CD4-positive, alpha-beta memory T cell (primary cell): ENCODE results near the gene ING4. TPM values are rescaled to one million over a fixed set of nuclear protein-coding genes. Genes with fewer than 3 reads are reported as not detected.

Experiments
- CTCF ChIA-PET: fragments of 350-600 bp; sonication (Branson Sonifier 250); formaldehyde crosslinking; loops from one replicate; lab custom pipeline; 2021; ENCODE audit warnings: inconsistent platforms; ENCODE audit not compliant: partially characterized antibody; lab: Charles Lee
- POLR2A ChIA-PET: fragments of 350-600 bp; sonication (Branson Sonifier 250); formaldehyde crosslinking; loops from one replicate; lab custom pipeline; 2021; ENCODE audit not compliant: partially characterized antibody; lab: Charles Lee
- DNase-seq, 5 donors: peaks; one replicate each; pipeline versions ENCODE4 v3.0.0 to v3.0.0-alpha.2; 2020 to 2022; ENCODE audit warnings: mixed read lengths in 1 of 5
- H3K27ac ChIP-seq: one replicate; pipeline ENCODE4 v1.7.0; 2013; ENCODE audit warnings: low read depth, low read length
- H3K27me3 ChIP-seq: 2 replicates; pipeline ENCODE4 v1.7.0; 2013; ENCODE audit warnings: mild to moderate bottlenecking, low read length, moderate library complexity; ENCODE audit not compliant: insufficient read depth
- H3K36me3 ChIP-seq: 2 replicates; pipeline ENCODE4 v1.7.0; 2013; ENCODE audit warnings: mild to moderate bottlenecking, low read length, moderate library complexity; ENCODE audit not compliant: insufficient read depth
- H3K4me1 ChIP-seq: 2 replicates; pipeline ENCODE4 v1.7.0; 2013; ENCODE audit warnings: mild to moderate bottlenecking, low read length, moderate library complexity; ENCODE audit not compliant: insufficient read depth
- H3K4me3 ChIP-seq, 2 donors: one replicate each; pipeline ENCODE4 v1.7.0; 2013; ENCODE audit warnings: low read length in 2 of 2, mild to moderate bottlenecking in 1 of 2
- H3K9me3 ChIP-seq, 2 donors: one replicate each; pipeline ENCODE4 v1.7.0; 2013; ENCODE audit warnings: low read length in 2 of 2, control low read depth in 1 of 2; ENCODE audit not compliant: control insufficient read depth in 1 of 2
- H3K27ac Mint-ChIP-seq, 7 donors: one replicate each; pipeline ENCODE4 v1.8.0; 2020 to 2021; ENCODE audit warnings: mixed read lengths in 7 of 7, mild to moderate bottlenecking in 6 of 7, inconsistent platforms in 3 of 7, moderate library complexity in 3 of 7
- H3K27me3 Mint-ChIP-seq, 2 donors: one replicate each; pipeline ENCODE4 v1.8.0; 2020 to 2021; ENCODE audit warnings: mixed read lengths in 2 of 2
- H3K36me3 Mint-ChIP-seq, 2 donors: one replicate each; pipeline ENCODE4 v1.8.0; 2020 to 2021; ENCODE audit warnings: mixed read lengths in 2 of 2, inconsistent platforms in 1 of 2, mild to moderate bottlenecking in 1 of 2
- H3K4me1 Mint-ChIP-seq, 4 donors: one replicate each; pipeline ENCODE4 v1.8.0; 2020 to 2021; ENCODE audit warnings: mixed read lengths in 4 of 4, mild to moderate bottlenecking in 1 of 4
- H3K4me3 Mint-ChIP-seq, 8 donors: one replicate each; pipeline ENCODE4 v1.8.0; 2020 to 2021; ENCODE audit warnings: mixed read lengths in 8 of 8, mild to moderate bottlenecking in 7 of 8, moderate library complexity in 6 of 8, inconsistent platforms in 3 of 8
- H3K9me3 Mint-ChIP-seq, 8 donors: one replicate each; pipeline ENCODE4 v1.8.0; 2020 to 2021; ENCODE audit warnings: mixed read lengths in 8 of 8, mild to moderate bottlenecking in 5 of 8, inconsistent platforms in 3 of 8, moderate library complexity in 1 of 8
- intact Hi-C: fragments of 100-400 bp; cut with micrococcal nuclease; formaldehyde crosslinking; loops from one replicate; pipeline ENCODE4 v1.15.1; 2023
- polyA plus RNA-seq, 2 donors: library from polyadenylated mRNA; unstranded; fragments of 300-500 nt; fragmentation: Illumina TruSeq; gene quantifications; one replicate each; pipeline ENCODE4 v1.2.3, GENCODE V29; 2021
- total RNA-seq, 2 experiments: library from RNA; stranded (reverse); gene quantifications; one replicate each; pipeline ENCODE4 v1.2.3, GENCODE V29; 2021

Gene ING4
- total and polyA plus RNA-seq, 4 experiments from 2014 or later: 73.0 to 122 (median 82.9) TPM

DNA sequence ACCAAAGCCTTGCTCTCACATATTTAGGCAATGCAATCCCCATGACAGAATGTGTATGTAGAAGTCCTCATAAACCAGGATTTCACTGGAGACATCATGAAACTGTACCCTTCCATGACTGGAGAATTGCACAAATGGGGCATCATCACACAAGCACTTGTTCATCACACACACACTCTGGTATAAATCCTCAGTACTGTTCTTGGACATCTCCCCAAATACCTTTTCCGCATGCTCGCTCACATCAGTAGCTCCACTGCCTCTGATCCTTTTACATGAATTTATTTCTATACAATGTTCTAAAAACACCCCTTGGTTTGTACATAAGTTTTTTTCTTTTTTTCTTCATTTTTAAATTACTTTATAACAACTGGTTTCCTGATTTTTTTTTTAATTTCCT is 3.3 kb upstream of the ING4 start:
- no peak overlapping the region for H3K27ac ChIP-seq
- Mint-ChIP-seq H3K4me1 (peaks cover 14 to 33% (median 20%) of the 10 kb centered on the region in 4 donors), H3K36me3 (peaks cover 30 to 55% of the 10 kb centered on the region in 2 donors), H3K27ac (peak overlapping the region in 3 of 7 donors; percentile 10 to 89 (median 63)), H3K4me3 (no peak overlapping the region), H3K27me3 (no peaks in the 10 kb centered on the region), H3K9me3 (no peaks in the 10 kb centered on the region)
- intact Hi-C loops: no loop called here
- peaks cover 40% of the 10 kb centered on the region for H3K36me3 ChIP-seq
- POLR2A ChIA-PET: interaction anchor here (3.7 to 6.2 kb wide), 2 partner anchors 23 to 58 kb away, joined by 27 to 83 read pairs; partner anchors contain the start of genes COPS7A and ZNF384
- DNase-seq: no peak
- no peaks in the 10 kb centered on the region for H3K27me3 ChIP-seq
- CTCF ChIA-PET: interaction anchor here (1.5 to 3.0 kb wide), 2 partner anchors 23 to 58 kb away, joined by 4 to 17 read pairs; partner anchors contain the start of genes COPS7A and ZNF384
- no peaks in the 10 kb centered on the region for H3K9me3 ChIP-seq
- H3K4me3 ChIP-seq: no peak overlapping the region
- peaks cover 21% of the 10 kb centered on the region for H3K4me1 ChIP-seq

DNA sequence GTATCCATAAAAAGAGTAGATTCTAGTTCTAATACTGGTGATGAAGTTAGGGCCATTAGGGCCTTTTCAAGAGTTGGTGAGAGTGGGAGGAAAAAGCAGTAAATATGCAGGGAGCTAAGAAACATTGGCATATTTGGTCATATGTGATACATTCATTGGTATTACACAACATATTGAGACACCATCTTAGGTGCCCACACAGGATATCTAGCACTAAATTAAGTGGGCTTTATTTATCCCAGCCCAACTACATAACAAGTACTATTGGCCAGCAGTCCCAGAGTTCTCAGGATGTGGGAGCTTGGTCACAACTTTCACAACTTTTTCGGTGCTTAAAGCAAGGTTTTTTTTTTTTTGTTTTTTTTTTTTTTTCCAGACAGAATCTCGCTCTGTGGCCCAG is 2.0 kb upstream of the ING4 start:
- intact Hi-C loops: loop anchor here (5.0 kb wide), 1 partner anchor 98 kb away; the partner anchor contains the start of gene NOP2
- H3K36me3 ChIP-seq: peaks cover 27% of the 10 kb centered on the region
- POLR2A ChIA-PET: interaction anchor here (0.7 to 6.2 kb wide), 6 partner anchors 24 to 188 kb away, joined by 3 to 83 read pairs (median 6); partner anchors contain the start of genes CHD4, COPS7A and ZNF384
- Mint-ChIP-seq H3K4me1 (peaks cover 15 to 33% (median 23%) of the 10 kb centered on the region in 4 donors), H3K4me3 (peak overlapping the region in 1 of 8 donors; percentile 13), H3K36me3 (peaks cover 19 to 46% of the 10 kb centered on the region in 2 donors), H3K27ac (peak overlapping the region in 4 of 7 donors; percentile 19 to 88 (median 68)), H3K9me3 (no peaks in the 10 kb centered on the region), H3K27me3 (no peaks in the 10 kb centered on the region)
- H3K27me3 ChIP-seq: no peaks in the 10 kb centered on the region
- peaks cover 21% of the 10 kb centered on the region for H3K4me1 ChIP-seq
- CTCF ChIA-PET: interaction anchor here (1.0 to 3.0 kb wide), 6 partner anchors 19 to 170 kb away, joined by 3 to 17 read pairs (median 4); partner anchors contain the start of genes COPS7A, MLF2 and ZNF384
- no peaks in the 10 kb centered on the region for H3K9me3 ChIP-seq
- DNase-seq: no peak
- no peak overlapping the region for H3K4me3 ChIP-seq
- H3K27ac ChIP-seq: no peak overlapping the region

DNA sequence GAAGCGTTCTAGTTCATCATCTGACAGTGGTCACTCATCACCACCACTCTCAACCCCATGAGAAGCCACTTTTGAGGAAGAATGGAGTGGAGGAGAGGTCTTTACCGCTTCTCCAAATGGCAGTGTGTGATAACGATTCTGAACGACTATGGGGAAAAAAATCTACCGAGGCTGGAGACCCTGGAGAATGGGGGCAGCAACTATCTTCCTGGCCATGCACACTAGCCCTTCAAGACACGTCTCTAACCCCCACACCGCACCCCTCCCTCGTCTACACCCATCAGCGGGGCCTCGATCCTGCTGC is 365 bp downstream of the ING4 start:
- Histone ChIP-seq H3K27ac (peak overlapping the region; percentile 79), H3K4me3 (peak overlapping the region; percentile 97), H3K9me3 (no peaks in the 10 kb centered on the region), H3K27me3 (no peaks in the 10 kb centered on the region), H3K36me3 (peaks cover 13% of the 10 kb centered on the region), H3K4me1 (peaks cover 21% of the 10 kb centered on the region)
- Mint-ChIP-seq H3K4me1 (peaks cover 20 to 41% (median 31%) of the 10 kb centered on the region in 4 donors), H3K4me3 (peak overlapping the region; percentile 91 to 97 (median 94)), H3K36me3 (peaks cover 9 to 33% of the 10 kb centered on the region in 2 donors), H3K9me3 (no peaks in the 10 kb centered on the region), H3K27ac (peak overlapping the region; percentile 88 to 98 (median 98)), H3K27me3 (no peaks in the 10 kb centered on the region)
- DNase-seq: no peak
- intact Hi-C loops: loop anchor here (2.0 to 5.0 kb wide), 4 partner anchors 46 to 168 kb away; partner anchors contain the start of genes NCAPD2 and NOP2
- POLR2A ChIA-PET: interaction anchor here (6.2 kb wide), 1 partner anchor 26 kb away, joined by 83 read pairs; the partner anchor contains the start of gene ZNF384
- CTCF ChIA-PET: no interaction called here

DNA sequence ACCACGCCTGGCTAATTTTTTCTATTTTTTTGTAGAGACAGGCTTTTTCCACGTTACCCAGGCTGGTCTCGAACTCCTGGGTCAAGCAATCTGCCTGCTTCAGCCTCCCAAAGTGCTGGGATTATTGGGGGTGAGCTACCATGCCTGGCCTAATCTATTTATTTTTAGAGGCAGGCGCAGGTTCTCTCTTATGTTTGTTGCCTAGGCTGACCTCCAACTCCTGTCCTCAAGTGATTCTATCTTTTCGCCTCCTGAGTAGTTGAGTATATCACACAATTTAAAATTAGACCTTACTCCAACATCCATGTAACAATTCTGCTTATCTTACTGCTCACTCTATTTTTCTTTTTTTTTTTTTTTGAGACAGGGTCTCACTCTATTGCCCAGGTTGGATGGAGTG is 8.9 kb downstream of the ING4 start:
- Mint-ChIP-seq H3K4me1 (peaks cover 7 to 12% (median 8%) of the 10 kb centered on the region in 4 donors), H3K27ac (peak overlapping the region in 3 of 7 donors; percentile 17 to 77 (median 61)), H3K27me3 (no peaks in the 10 kb centered on the region), H3K4me3 (no peak overlapping the region), H3K9me3 (no peaks in the 10 kb centered on the region), H3K36me3 (peaks cover 43 to 62% of the 10 kb centered on the region in 2 donors)
- DNase-seq: no peak
- ChIA-PET POLR2A (no interaction called here), CTCF (interaction anchor here (1.5 kb wide), 1 partner anchor 33 kb away, joined by 3 read pairs; no protein-coding TSS in a partner anchor)
- intact Hi-C loops: no loop called here
- H3K9me3 ChIP-seq: no peaks in the 10 kb centered on the region
- no peak overlapping the region for H3K4me3 ChIP-seq
- no peaks in the 10 kb centered on the region for H3K27me3 ChIP-seq
- H3K27ac ChIP-seq: no peak overlapping the region
- H3K36me3 ChIP-seq: peaks cover 44% of the 10 kb centered on the region
- no peaks in the 10 kb centered on the region for H3K4me1 ChIP-seq

DNA sequence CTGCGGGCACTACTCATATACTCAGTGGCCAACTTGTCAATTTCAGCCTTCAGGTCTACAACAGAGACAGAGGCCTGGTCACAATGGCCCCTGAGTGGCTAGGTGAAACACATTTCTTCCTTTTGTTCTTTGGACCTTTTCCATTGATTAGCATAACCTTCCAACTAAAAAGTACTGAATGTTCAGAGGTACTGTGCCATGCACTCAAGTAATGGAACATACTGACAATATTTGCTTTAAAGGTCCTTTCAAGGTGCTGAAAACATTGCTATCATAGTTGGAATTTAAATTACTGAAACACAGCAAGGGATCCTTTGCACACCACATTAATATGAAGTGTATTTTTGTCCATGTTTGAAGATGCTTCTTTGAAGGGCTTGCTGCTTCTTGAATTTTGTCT is 9.6 kb downstream of the ING4 start:
- Histone ChIP-seq H3K9me3 (no peaks in the 10 kb centered on the region), H3K27ac (no peak overlapping the region), H3K4me1 (no peaks in the 10 kb centered on the region), H3K27me3 (no peaks in the 10 kb centered on the region), H3K4me3 (no peak overlapping the region), H3K36me3 (peaks cover 44% of the 10 kb centered on the region)
- no peak for DNase-seq
- H3K4me1 Mint-ChIP-seq: peaks cover 3 to 5% (median 3%) of the 10 kb centered on the region in 4 donors
- H3K36me3 Mint-ChIP-seq: peaks cover 38 to 58% of the 10 kb centered on the region in 2 donors
- no peak overlapping the region for H3K4me3 Mint-ChIP-seq
- intact Hi-C loops: no loop called here
- H3K27me3 Mint-ChIP-seq: no peaks in the 10 kb centered on the region
- H3K9me3 Mint-ChIP-seq: no peaks in the 10 kb centered on the region
- POLR2A ChIA-PET: no interaction called here
- CTCF ChIA-PET: no interaction called here
- no peak overlapping the region for H3K27ac Mint-ChIP-seq

DNA sequence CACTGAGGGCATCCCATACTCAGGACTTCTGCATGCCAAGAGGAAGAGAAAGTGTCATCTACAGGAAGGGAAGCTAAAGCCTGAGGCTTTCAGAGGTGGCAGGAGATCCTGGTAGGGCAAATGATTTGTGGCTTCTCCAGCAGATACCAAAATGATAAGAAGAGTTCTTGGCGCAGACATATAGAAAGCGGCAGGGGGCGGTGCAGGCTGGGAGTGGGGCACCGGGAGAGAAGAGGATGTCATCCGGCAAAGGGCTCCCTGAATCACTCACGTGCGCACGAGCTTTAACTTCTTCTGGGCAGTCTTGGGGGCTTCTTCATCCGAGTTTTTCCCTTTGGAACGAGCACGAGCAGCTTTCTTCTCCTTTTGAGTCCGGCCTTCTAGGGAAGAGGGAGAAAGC is 10.5 kb downstream of the ING4 start:
- ChIA-PET POLR2A (no interaction called here), CTCF (interaction anchor here (0.5 kb wide), 1 partner anchor 219 kb away, joined by 3 read pairs; no protein-coding TSS in a partner anchor)
- intact Hi-C loops: no loop called here
- Histone ChIP-seq H3K27ac (no peak overlapping the region), H3K4me3 (no peak overlapping the region), H3K36me3 (peaks cover 49% of the 10 kb centered on the region), H3K9me3 (no peaks in the 10 kb centered on the region), H3K27me3 (no peaks in the 10 kb centered on the region), H3K4me1 (no peaks in the 10 kb centered on the region)
- Mint-ChIP-seq H3K27me3 (no peaks in the 10 kb centered on the region), H3K27ac (peak overlapping the region in 3 of 7 donors; percentile 4 to 59 (median 12)), H3K4me1 (peaks cover 0 to 6% (median 2%) of the 10 kb centered on the region in 4 donors), H3K9me3 (no peaks in the 10 kb centered on the region), H3K4me3 (no peak overlapping the region), H3K36me3 (peaks cover 43 to 61% of the 10 kb centered on the region in 2 donors)
- no peak for DNase-seq

DNA sequence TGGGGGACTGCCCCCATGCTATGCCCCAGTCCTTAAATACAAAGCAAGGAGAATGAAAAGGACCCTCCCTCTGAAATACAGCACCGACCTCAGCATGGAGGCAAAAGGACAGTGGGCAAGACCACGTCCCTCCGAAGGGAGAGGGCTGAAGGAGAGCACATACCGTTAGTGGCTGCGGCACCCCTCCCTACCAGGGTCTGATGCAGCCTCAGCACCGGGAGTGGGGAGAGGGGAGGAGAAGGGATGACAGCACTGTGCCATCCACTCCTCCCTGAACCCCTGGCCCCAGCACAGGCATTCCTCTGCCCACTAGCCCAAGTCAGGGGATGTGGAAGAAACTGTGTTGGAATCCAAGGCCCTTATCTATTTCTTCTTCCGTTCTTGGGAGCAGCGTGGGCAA is 12.1 kb downstream of the ING4 start:
- Mint-ChIP-seq H3K27me3 (peaks cover 0 to 1% of the 10 kb centered on the region in 2 donors), H3K36me3 (peaks cover 45 to 56% of the 10 kb centered on the region in 2 donors), H3K27ac (no peak overlapping the region), H3K4me1 (peaks cover 5 to 16% (median 6%) of the 10 kb centered on the region in 4 donors), H3K9me3 (no peaks in the 10 kb centered on the region), H3K4me3 (no peak overlapping the region)
- no peak for DNase-seq
- H3K27me3 ChIP-seq: no peaks in the 10 kb centered on the region
- H3K4me3 ChIP-seq: no peak overlapping the region
- intact Hi-C loops: no loop called here
- peaks cover 39% of the 10 kb centered on the region for H3K36me3 ChIP-seq
- ChIA-PET POLR2A (no interaction called here), CTCF (no interaction called here)
- peaks cover 9% of the 10 kb centered on the region for H3K4me1 ChIP-seq
- H3K27ac ChIP-seq: no peak overlapping the region
- H3K9me3 ChIP-seq: no peaks in the 10 kb centered on the region
